HT1080 (cell line): ENCODE measurements around the gene NR3C1. TPM values are rescaled to one million over a fixed set of nuclear protein-coding genes. Genes with fewer than 3 reads are reported as not detected.

ENCODE experiments used
- DNase-seq: peaks from one replicate; pipeline ENCODE4 v3.0.0-alpha.2; 2015; ENCODE audit warnings: low read depth
- total RNA-seq: library from RNA; depleted of rRNA; stranded (reverse); fragments of >200 nt; shearing (Covaris generic); gene quantifications from 2 replicates; pipeline ENCODE4 v1.2.3, GENCODE V29; 2014

The NR3C1 gene
- total RNA-seq, 1 experiment from 2014 or later: 40.3 TPM

- DNase-seq: no peak
Observed at GRCh38 chr5:143370440-143370839, 33.0 kb downstream of the NR3C1 start.

- DNase-seq: no peak
Observed at GRCh38 chr5:143364061-143364460, 39.4 kb downstream of the NR3C1 start.

GRCh38 chr5:143362664-143363227 is 40.7 kb downstream of the NR3C1 start:
- DNase-seq: no peak

GRCh38 chr5:143361438-143361837 is 42.0 kb downstream of the NR3C1 start:
- DNase-seq: no peak

GRCh38 chr5:143360755-143361154 is 42.7 kb downstream of the NR3C1 start:
- DNase-seq: no peak

GRCh38 chr5:143359869-143360268 is 43.6 kb downstream of the NR3C1 start:
- no peak for DNase-seq

- no peak for DNase-seq
Observed at GRCh38 chr5:143356855-143357583, 46.5 kb downstream of the NR3C1 start.

GRCh38 chr5:143355710-143356109 is 47.8 kb downstream of the NR3C1 start:
- peak; percentile 79 for DNase-seq

GRCh38 chr5:143354025-143354424 is 49.5 kb downstream of the NR3C1 start:
- no peak for DNase-seq

GRCh38 chr5:143352691-143353090 is 50.8 kb downstream of the NR3C1 start:
- DNase-seq: no peak

- DNase-seq: peak; percentile 86
Observed at GRCh38 chr5:143350751-143351602, 52.5 kb downstream of the NR3C1 start.

GRCh38 chr5:143350341-143350740 is 53.1 kb downstream of the NR3C1 start:
- DNase-seq: no peak

GRCh38 chr5:143349177-143349576 is 54.3 kb downstream of the NR3C1 start:
- peak; percentile 46 for DNase-seq

GRCh38 chr5:143347698-143348344 is 55.7 kb downstream of the NR3C1 start:
- no peak for DNase-seq

GRCh38 chr5:143347046-143347445 is 56.4 kb downstream of the NR3C1 start:
- no peak for DNase-seq

GRCh38 chr5:143345671-143346440 is 57.6 kb downstream of the NR3C1 start:
- no peak for DNase-seq

- DNase-seq: no peak
Observed at GRCh38 chr5:143343042-143343441, 60.4 kb downstream of the NR3C1 start.

GRCh38 chr5:143342607-143343006 is 60.9 kb downstream of the NR3C1 start:
- no peak for DNase-seq

GRCh38 chr5:143341807-143342570 is 61.5 kb downstream of the NR3C1 start:
- DNase-seq: peak; percentile 51
